ENCODE measurements around the gene KLHL5. TPM values are rescaled to one million over a fixed set of nuclear protein-coding genes. Genes with fewer than 3 reads are reported as not detected.

KLHL5 gene
- total and polyA plus RNA-seq, 12 donors, result 11.3 to 63.8 (median 32.8) TPM

DNA sequence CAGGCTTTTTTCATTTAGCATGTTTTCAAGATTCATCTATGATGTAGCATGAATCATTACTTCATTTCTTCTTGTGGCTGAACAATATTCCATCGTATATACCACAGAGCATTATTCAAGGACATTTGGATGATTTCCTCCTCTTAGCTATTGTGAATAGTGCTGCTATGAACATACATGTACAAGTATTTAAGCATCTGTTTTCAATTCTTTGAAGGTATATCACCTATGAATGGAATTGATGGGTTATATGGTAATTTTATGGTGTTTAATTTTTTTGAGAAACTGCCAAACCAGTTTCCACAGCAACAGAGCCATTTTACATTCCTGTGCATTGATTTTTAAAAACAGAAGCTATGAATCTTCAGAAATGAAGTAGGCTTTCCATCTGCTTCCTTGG lies 84.2 kb downstream of the KLHL5 start:
- no peak for TF ChIP-seq POLR2A (IDR thresholded peaks at IDR 0.05)
- TF ChIP-seq, protein P1, sequence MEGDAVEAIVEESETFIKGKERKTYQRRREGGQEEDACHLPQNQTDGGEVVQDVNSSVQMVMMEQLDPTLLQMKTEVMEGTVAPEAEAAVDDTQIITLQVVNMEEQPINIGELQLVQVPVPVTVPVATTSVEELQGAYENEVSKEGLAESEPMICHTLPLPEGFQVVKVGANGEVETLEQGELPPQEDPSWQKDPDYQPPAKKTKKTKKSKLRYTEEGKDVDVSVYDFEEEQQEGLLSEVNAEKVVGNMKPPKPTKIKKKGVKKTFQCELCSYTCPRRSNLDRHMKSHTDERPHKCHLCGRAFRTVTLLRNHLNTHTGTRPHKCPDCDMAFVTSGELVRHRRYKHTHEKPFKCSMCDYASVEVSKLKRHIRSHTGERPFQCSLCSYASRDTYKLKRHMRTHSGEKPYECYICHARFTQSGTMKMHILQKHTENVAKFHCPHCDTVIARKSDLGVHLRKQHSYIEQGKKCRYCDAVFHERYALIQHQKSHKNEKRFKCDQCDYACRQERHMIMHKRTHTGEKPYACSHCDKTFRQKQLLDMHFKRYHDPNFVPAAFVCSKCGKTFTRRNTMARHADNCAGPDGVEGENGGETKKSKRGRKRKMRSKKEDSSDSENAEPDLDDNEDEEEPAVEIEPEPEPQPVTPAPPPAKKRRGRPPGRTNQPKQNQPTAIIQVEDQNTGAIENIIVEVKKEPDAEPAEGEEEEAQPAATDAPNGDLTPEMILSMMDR (IDR thresholded peaks at IDR 0.05), result no peak
- no peaks in the 10 kb centered on the region for H3K27me3 ChIP-seq
- DNase-seq, result no peak
- no peak overlapping the region for H3K27ac ChIP-seq
- WGBS, 4 donors, result 71 to 82% (median 74%) methylated on average over 1 of the region's 1 CpG
- H3K9me3 ChIP-seq (replicated peaks in 1 of 3), result no peaks in the 10 kb centered on the region
- no peak overlapping the region for H3K4me3 ChIP-seq
- intact Hi-C loops (cut with DNase I), result no loop called here
- H3K36me3 ChIP-seq (replicated peaks in 1 of 2), result no peaks in the 10 kb centered on the region
- no peaks in the 10 kb centered on the region for H3K4me1 ChIP-seq (replicated peaks in 1 of 2)

DNA sequence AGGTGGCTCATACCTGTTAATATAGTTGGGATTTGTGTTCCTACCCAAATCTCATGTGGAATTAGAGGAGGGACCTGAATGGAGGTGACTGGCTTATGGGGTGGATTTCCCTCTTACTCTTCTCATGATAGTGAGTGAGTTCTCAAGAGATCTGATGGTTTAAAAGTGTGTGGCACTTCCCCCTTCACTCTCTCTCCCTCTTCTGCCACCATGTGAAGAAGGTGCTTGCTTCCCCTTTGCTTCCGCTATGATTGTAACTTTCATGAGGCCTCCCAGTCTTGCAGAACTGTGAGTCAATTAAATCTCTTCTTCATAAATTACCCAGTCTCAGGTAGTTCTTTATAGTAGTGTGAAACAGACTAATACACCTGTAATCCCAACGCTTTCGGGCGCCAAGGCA lies 92.0 kb downstream of the KLHL5 start:
- intact Hi-C loops (cut with DNase I), result no loop called here
- no peak overlapping the region for H3K27ac ChIP-seq
- H3K36me3 ChIP-seq (replicated peaks in 1 of 2), result no peaks in the 10 kb centered on the region
- no peak overlapping the region for H3K4me3 ChIP-seq
- TF ChIP-seq POLR2A (IDR thresholded peaks at IDR 0.05), result no peak
- TF ChIP-seq, protein P1 (IDR thresholded peaks at IDR 0.05), result no peak
- H3K9me3 ChIP-seq (replicated peaks in 1 of 3), result no peaks in the 10 kb centered on the region
- no peaks in the 10 kb centered on the region for H3K27me3 ChIP-seq
- DNase-seq, result no peak
- 83 to 96% (median 94%) methylated on average over 4 of the region's 4 CpGs for WGBS, 4 donors
- no peaks in the 10 kb centered on the region for H3K4me1 ChIP-seq (replicated peaks in 1 of 2)

DNA sequence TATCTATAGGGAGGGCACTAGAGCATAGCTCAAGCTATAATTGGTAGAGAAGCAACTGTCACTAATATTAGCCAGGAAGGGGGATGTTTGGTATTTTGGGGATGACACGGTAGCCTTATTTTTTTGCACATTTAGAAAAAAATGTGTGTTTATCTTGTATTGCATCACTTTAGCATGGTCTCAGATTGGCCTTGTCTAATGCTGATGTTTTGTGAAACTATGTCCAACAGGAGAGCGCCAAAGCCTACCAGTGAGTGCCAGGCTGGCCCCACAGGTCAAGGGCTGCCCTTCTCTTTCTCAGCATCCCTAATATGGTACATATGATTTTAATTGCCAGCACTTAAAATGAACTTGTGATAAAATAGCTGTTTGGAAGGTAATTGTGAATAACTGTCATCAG lies 95.5 kb downstream of the KLHL5 start:
- no peak for DNase-seq
- Histone ChIP-seq H3K36me3 (replicated peaks in 1 of 2) (no peaks in the 10 kb centered on the region), H3K27me3 (no peaks in the 10 kb centered on the region), H3K4me1 (replicated peaks in 1 of 2) (no peaks in the 10 kb centered on the region), H3K27ac (no peak overlapping the region), H3K4me3 (no peak overlapping the region), H3K9me3 (replicated peaks in 1 of 3) (no peaks in the 10 kb centered on the region)
- intact Hi-C loops (cut with DNase I), result no loop called here
- TF ChIP-seq, protein P1 (IDR thresholded peaks at IDR 0.05), result no peak
- no peak for TF ChIP-seq POLR2A (IDR thresholded peaks at IDR 0.05)
- WGBS, 4 donors, result 72 to 81% (median 76%) methylated on average over 2 of the region's 2 CpGs

DNA sequence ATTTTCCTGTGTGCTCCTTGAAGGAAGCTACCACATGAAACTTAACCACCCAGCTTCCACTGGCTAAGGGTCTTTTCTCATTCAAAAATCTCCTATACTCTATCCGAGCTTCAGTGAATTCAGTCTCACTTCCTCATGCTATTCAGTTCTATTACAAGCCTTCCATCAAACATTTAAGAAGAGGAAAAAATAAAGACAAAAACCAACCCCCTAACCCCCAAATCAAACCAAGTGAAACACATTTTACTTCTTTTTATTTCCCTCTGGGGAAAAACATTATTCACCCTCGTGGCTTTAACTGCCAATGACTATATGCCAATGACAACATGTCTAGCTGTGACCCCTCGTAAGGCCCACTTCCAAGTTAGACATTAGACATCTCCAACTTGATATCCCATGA lies 104.1 kb downstream of the KLHL5 start:
- H3K9me3 ChIP-seq (replicated peaks in 1 of 3), result no peaks in the 10 kb centered on the region
- no peak overlapping the region for H3K4me3 ChIP-seq
- no peak for TF ChIP-seq POLR2A (IDR thresholded peaks at IDR 0.05)
- TF ChIP-seq, protein P1 (IDR thresholded peaks at IDR 0.05), result no peak
- no peak overlapping the region for H3K27ac ChIP-seq
- intact Hi-C loops (cut with DNase I), result no loop called here
- WGBS, 4 donors, result 50 to 62% (median 52%) methylated on average over 3 of the region's 3 CpGs
- no peaks in the 10 kb centered on the region for H3K36me3 ChIP-seq (replicated peaks in 1 of 2)
- H3K27me3 ChIP-seq, result no peaks in the 10 kb centered on the region
- no peaks in the 10 kb centered on the region for H3K4me1 ChIP-seq (replicated peaks in 1 of 2)
- no peak for DNase-seq
